ENCODE measurements around the gene HYAL3. TPM values are rescaled to one million over a fixed set of nuclear protein-coding genes. Genes with fewer than 3 reads are reported as not detected.
A peak's percentile ranks its signal among the peaks of the same experiment; 100 is the strongest.

Gene HYAL3
- total and polyA plus RNA-seq, 2 of the 13 experiments (the other 11 are each of a cell fraction or from before 2014, with no cell fraction given), result 5.5 to 10.4 TPM

GRCh38 chr3:50264383-50264963, 34.7 kb downstream of the HYAL3 start (continued):
- no peak for TF ChIP-seq TRAFD1 (CRISPR knock-in tag; IDR thresholded peaks at IDR 0.05; ENCODE audit: borderline replicate concordance)
- TF ChIP-seq ZFP36 (IDR thresholded peaks at IDR 0.05; ENCODE audit: borderline replicate concordance, low read depth, low read length, partially characterized antibody), result no peak
- TF ChIP-seq ZNF337 (CRISPR knock-in tag; IDR thresholded peaks at IDR 0.05; ENCODE audit: borderline replicate concordance, low read depth), result no peak
- TF ChIP-seq HOXA3 (CRISPR knock-in tag; IDR thresholded peaks at IDR 0.05), result no peak
- no peak for TF ChIP-seq RFX5 (IDR thresholded peaks at IDR 0.05; ENCODE audit: low read depth, low read length)
- TF ChIP-seq MATR3 (CRISPR knock-in tag; IDR thresholded peaks at IDR 0.05), result no peak
- no peak for TF ChIP-seq ZNF678 (CRISPR knock-in tag; IDR thresholded peaks at IDR 0.05)
- no peak for TF ChIP-seq ZNF329 (CRISPR knock-in tag; IDR thresholded peaks at IDR 0.05; ENCODE audit: low read depth)
- no peak for TF ChIP-seq RARG (CRISPR knock-in tag; IDR thresholded peaks at IDR 0.05; ENCODE audit: low read depth)
- no peak for TF ChIP-seq GMEB2 (CRISPR knock-in tag; IDR thresholded peaks at IDR 0.05; ENCODE audit: low read depth)
- no peak for TF ChIP-seq SNAPC2 (CRISPR knock-in tag; IDR thresholded peaks at IDR 0.05)
- no peak; the same call in 1 of the 2 replicates for TF ChIP-seq ZNF574 (CRISPR knock-in tag; IDR thresholded peaks at IDR 0.05)
- TF ChIP-seq ZNF20 (CRISPR knock-in tag; IDR thresholded peaks at IDR 0.05), result no peak
- no peak for TF ChIP-seq ZNF564 (CRISPR knock-in tag; IDR thresholded peaks at IDR 0.05)
- 0 out of 2 replicates have a peak, but pooled peaks have one; percentile 34 for TF ChIP-seq ZBTB4 (CRISPR knock-in tag; IDR thresholded peaks at IDR 0.05; ENCODE audit: borderline replicate concordance)
- TF ChIP-seq ZFX (CRISPR knock-in tag; IDR thresholded peaks at IDR 0.05; ENCODE audit: low read depth), result no peak
- TF ChIP-seq SOX13 (IDR thresholded peaks at IDR 0.05), result 0 out of 2 replicates have a peak, but pooled peaks have one; percentile 29
- peak in 1 of 2 experiments; percentile 63; a peak in 2 of 4 replicates for TF ChIP-seq SOX13 (CRISPR knock-in tag; conservative IDR thresholded peaks at IDR 0.05 in 1 of 2, IDR thresholded peaks at IDR 0.05 in 1 of 2)
- 0 out of 2 replicates have a peak, but pooled peaks have one; percentile 53 for TF ChIP-seq ZKSCAN1 (IDR thresholded peaks at IDR 0.05; ENCODE audit: low read length)
- TF ChIP-seq NFKBIZ (CRISPR knock-in tag; IDR thresholded peaks at IDR 0.05), result peak; percentile 48; the same call in 1 of the 2 replicates
- TF ChIP-seq ZNF138 (CRISPR knock-in tag; IDR thresholded peaks at IDR 0.05; ENCODE audit: low read depth), result no peak
